Skin epidermis (tissue), 12 donors: ENCODE results near the gene NOTUM.

Source experiments
- H3K27ac ChIP-seq, 21 experiments: fragments of 200-600 bp; sonication (generic) in 11 of 21; one replicate each; pipeline ENCODE4 v1.5.0; 2020; ENCODE audit warnings: mild to moderate bottlenecking in 3 of 21, inconsistent platforms in 2 of 21, moderate library complexity in 2 of 21
- H3K4me3 ChIP-seq, 7 experiments: fragments of 200-600 bp; sonication (generic) in 2 of 7; one replicate each; pipeline ENCODE4 v1.5.0; 2020; ENCODE audit warnings: inconsistent platforms in 2 of 7, mild to moderate bottlenecking in 2 of 7, moderate library complexity in 1 of 7

Gene NOTUM

GRCh38 chr17:81942167-81942553 lies 18.8 kb downstream of the NOTUM start:
- Histone ChIP-seq H3K4me3 (no peak overlapping the region), H3K27ac (no peak overlapping the region)

DNA sequence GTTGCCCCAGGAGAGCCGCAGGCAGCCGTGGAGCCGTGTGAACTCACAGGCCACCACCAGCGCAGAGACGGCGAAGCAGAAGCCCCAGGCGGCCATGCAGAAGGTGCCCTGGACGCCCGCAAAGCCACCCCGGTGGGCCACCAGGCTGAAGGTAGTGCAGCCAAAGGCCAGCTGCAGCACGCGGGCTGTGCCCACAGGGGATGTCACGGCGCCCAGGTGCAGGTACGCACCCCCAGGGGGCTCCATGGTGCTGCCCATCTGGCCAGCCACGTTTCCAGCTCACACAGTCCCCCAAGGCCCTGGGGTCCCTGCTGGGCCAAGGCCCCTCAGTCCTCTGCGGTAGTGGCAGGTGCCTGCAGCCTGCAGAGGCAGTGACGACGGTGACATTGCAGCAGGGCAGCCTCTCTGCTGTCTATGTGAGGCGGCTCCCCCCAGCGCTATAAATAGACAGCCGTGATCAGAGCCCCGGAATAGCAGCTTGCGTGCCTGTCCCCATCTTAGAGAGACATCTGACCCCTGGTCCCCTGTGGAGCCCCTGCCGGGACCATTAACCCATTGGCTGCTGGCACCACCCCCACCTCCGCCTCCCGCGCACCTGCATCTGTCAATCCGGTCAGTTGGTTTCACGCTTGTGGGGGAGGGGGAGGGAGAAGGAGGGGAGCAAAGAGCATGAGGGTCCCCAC lies 19.4 kb downstream of the NOTUM start:
- Histone ChIP-seq H3K4me3 (no peak overlapping the region), H3K27ac (no peak overlapping the region)

- Histone ChIP-seq H3K4me3 (no peak overlapping the region), H3K27ac (no peak overlapping the region)
These were observed 20.2 kb downstream of the NOTUM start for GRCh38 chr17:81940538-81941483.

GRCh38 chr17:81939881-81940385 lies 21.1 kb downstream of the NOTUM start:
- Histone ChIP-seq H3K27ac (peak overlapping the region in 1 of 21 experiments; percentile 10), H3K4me3 (no peak overlapping the region)

DNA sequence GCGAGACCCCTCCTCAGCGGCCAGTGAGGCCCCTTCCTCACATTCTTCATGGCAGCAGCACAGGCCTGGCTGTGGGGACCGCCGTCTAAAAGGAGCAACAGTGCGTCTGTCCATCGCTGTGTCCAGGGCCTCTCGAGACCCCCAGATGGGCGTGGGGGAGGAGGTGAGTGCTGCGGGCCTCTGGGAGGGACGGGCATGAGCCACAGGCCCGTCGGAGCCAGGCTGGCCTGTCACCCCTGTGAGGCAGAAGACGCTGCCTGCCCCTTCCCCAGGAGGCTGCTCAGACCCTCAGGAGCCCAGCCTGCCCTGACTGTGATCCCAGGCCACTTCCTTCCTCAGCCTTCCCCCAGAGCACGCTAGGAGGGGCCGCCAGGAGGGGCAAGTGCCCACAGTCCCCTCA lies 21.8 kb downstream of the NOTUM start:
- Histone ChIP-seq H3K4me3 (no peak overlapping the region), H3K27ac (no peak overlapping the region)

GRCh38 chr17:81935709-81936084 lies 25.3 kb downstream of the NOTUM start:
- H3K27ac ChIP-seq: no peak overlapping the region

GRCh38 chr17:81934850-81935708 lies 25.9 kb downstream of the NOTUM start:
- Histone ChIP-seq H3K4me3 (no peak overlapping the region), H3K27ac (no peak overlapping the region)

More at GRCh38 chr17:81935709-81936084, 25.3 kb downstream of the NOTUM start:
- H3K4me3 ChIP-seq: no peak overlapping the region

- Histone ChIP-seq H3K4me3 (no peak overlapping the region), H3K27ac (no peak overlapping the region)
These were observed 26.8 kb downstream of the NOTUM start for GRCh38 chr17:81934098-81934757.

DNA sequence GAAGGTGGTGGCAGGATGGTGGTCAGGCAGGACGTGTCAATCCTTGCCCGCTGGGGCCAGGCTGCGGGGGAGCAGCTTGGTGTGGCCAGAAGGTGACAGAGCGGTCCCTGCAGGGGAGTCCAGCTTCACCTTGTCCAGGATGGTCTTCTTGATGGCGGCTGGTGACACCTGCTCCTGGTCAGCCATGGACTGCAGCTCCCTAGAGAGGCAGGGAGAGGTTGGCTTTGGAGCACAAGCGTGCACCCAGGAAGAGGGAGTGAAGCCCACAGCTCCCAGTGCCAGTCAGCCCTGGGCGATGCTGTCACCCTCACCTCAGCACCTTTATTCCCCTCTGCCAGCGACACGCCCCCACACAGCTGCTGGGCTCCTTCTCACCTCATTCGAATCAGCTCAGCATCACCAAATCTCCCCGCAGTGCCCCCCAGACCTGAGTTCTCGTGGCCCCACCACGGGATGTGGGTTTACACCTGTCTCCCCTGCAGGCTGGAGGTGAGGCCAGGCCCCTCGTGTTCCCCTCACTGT lies 27.7 kb downstream of the NOTUM start:
- H3K27ac ChIP-seq: no peak overlapping the region
- no peak overlapping the region for H3K4me3 ChIP-seq

- Histone ChIP-seq H3K4me3 (no peak overlapping the region), H3K27ac (no peak overlapping the region)
These were observed 28.5 kb downstream of the NOTUM start for GRCh38 chr17:81932333-81932983.

DNA sequence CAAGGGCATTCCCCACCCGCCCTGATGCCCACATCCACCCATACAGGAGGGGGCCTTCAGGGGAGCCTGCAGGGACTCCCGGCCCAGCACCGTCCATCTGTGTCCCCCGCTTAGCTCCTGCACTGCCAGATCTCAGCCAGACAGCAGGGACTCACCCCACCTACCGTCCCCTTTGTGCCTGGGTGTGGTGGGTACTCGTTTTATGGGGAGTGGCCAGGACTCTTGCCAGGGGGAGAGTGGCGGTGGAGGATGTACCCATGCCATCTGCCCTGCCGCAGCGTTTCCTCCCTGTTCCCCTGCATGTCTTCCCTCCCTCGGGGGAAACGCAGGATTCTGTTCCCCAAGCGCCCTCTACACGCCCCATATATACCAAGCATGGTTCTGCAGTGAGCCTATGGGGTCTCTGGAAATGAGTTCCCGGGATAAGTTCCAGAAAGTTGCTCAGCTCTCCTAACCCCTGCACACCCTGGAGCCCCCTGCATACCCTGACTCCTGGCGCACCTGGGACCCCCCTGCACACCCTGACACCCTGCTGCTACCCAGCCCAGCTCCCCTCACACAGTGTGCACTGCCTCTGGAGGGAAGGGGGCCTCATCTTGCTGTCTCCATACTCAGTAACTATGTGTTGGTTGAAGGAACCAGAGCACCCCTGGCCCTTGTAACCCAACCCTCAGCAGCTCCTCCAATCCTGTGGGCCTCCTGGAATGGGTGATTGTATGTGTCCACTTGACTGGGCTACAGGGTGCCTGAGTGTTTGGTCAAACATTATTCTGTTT lies 29.2 kb downstream of the NOTUM start:
- H3K4me3 ChIP-seq: no peak overlapping the region
- H3K27ac ChIP-seq: no peak overlapping the region

DNA sequence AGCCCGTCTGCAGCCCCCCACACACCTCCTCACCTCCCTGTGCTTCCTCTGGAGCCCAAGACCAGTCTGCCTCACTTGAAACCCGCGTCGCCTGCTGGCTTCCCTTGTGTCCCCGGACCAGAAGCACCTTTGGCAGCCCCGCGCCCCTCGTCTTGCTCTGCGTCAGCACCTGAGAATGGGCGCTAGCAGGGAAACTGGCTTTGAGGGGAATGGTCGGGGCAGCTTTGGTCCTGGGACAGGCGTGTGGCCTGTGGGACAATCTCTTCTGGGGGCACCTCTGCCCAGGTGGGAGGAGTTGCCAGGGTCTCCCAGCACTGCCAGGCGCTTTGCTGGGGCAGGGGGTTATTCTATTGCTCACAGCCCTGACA lies 29.8 kb downstream of the NOTUM start:
- H3K4me3 ChIP-seq: no peak overlapping the region
- H3K27ac ChIP-seq: no peak overlapping the region

GRCh38 chr17:81930142-81931125 lies 30.6 kb downstream of the NOTUM start:
- H3K27ac ChIP-seq: no peak overlapping the region
- no peak overlapping the region for H3K4me3 ChIP-seq

- Histone ChIP-seq H3K27ac (no peak overlapping the region), H3K4me3 (no peak overlapping the region)
These were observed 31.5 kb downstream of the NOTUM start for GRCh38 chr17:81929253-81930141.

DNA sequence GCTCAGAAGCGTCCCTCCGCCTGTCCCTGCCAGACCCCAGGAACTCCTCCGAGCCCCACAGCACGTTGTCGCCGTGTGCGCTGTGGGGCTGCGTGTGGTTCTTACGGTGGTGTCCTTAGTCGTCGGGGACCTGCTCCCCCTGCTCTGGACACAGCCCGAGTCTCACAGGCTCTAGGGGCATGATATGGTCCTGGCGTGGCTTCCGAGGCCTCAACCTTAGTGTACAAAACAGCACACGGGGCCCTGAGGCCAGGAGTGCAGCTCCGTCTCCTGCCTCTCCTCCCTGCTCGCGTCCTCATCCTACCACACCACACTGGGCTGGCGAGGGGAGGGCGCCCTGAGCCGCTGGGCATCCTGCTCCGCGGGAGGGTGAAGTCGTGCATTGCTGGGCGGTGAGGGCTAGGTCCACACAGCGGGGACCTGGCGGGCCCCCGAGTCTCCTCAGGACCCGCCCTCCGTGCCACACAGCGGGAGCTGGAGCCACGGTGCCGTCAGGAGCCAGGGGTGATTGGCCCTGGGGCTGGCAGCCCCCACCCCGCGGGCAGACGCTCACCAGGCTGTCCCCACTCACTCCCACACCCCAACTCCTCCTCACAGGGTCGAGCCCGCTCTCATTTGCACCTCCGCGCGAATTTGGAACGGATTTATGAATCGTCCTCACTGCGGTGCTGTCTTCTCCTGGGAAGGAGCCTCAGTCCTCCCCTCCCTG lies 32.3 kb downstream of the NOTUM start:
- Histone ChIP-seq H3K27ac (peak overlapping the region in 8 of 21 experiments; percentile 29 to 98 (median 62)), H3K4me3 (peak overlapping the region; percentile 49 to 97 (median 93))
